ENCODE results near the gene MTPN. TPM values are rescaled to one million over a fixed set of nuclear protein-coding genes. Genes with fewer than 3 reads are reported as not detected.

Gene MTPN
- total and polyA plus RNA-seq, 10 of the 15 experiments (the other 5 are each of a cell fraction or from before 2014, with no cell fraction given): 38.7 to 146 (median 85.4) TPM

- intact Hi-C loops (cut with micrococcal nuclease; ENCODE audit: unreplicated experiment): no loop called here
- RAD21 ChIA-PET (ENCODE audit: unreplicated experiment): interaction anchor here (1.1 to 1.5 kb wide), 2 partner anchors 13 to 19 kb away, joined by 4 read pairs; no protein-coding TSS in a partner anchor
- DNase-seq (ENCODE audit: low read depth, low spot score) (no peak), FAIRE-seq (no peak), ATAC-seq (no peak)
- H4K20me1 ChIP-seq (ENCODE audit: control insufficient read depth, insufficient read depth): no peaks in the 10 kb centered on the region
- 100% methylated on average over 2 of the region's 2 CpGs for WGBS (ENCODE audit: insufficient coverage, insufficient replicate concordance, low lambda C conversion rate, missing lambda C conversion rate)
- CTCF ChIA-PET: interaction anchor here (1.1 to 1.4 kb wide), 2 partner anchors 8 to 56 kb away, joined by 3 read pairs; no protein-coding TSS in a partner anchor
- no peak overlapping the region for H3K4me2 ChIP-seq (ENCODE audit: control insufficient read depth, insufficient read depth)
- no peak overlapping the region for H3K9ac ChIP-seq (ENCODE audit: control insufficient read depth, insufficient read depth, low read length)
- POLR2A ChIA-PET: interaction anchor here (0.8 to 1.7 kb wide), 3 partner anchors 11 to 16 kb away, joined by 3 to 4 read pairs (median 4); no protein-coding TSS in a partner anchor
- in situ Hi-C loops (cut with MboI): loop anchor here (25.0 kb wide), 1 partner anchor 964 kb away; the partner anchor contains the start of gene AGBL3
- H2AFZ ChIP-seq (ENCODE audit: control insufficient read depth, low read depth, low read length): no peak overlapping the region
- H3K4me1 ChIP-seq (ENCODE audit: control insufficient read depth, insufficient read depth, low read length): no peaks in the 10 kb centered on the region; the same call in 1 of the 2 replicates
- no peak overlapping the region for H3K4me3 ChIP-seq
- H3K27ac ChIP-seq (ENCODE audit: control insufficient read depth, insufficient read depth): no peak overlapping the region
- no peaks in the 10 kb centered on the region for H3K9me3 ChIP-seq (replicated peaks; ENCODE audit: control insufficient read depth, insufficient read depth, low read length)
- SMC1A ChIA-PET (ENCODE audit: uncharacterized antibody, unreplicated experiment): interaction anchor here (1.0 to 5.5 kb wide), 6 partner anchors 9 to 45 kb away, joined by 3 to 24 read pairs (median 4); no protein-coding TSS in a partner anchor
- peaks cover 47% of the 10 kb centered on the region for H3K79me2 ChIP-seq (ENCODE audit: control insufficient read depth, insufficient read depth, low read length)
- peaks cover 4 to 14% of the 10 kb centered on the region in 2 experiments for H3K36me3 ChIP-seq (ENCODE audit: control insufficient read depth in 2 of 2, insufficient read depth in 2 of 2, low read length in 1 of 2)
- BruUV-seq (replicated peaks): no TSS peak
- H3K27me3 ChIP-seq (replicated peaks in 1 of 2; ENCODE audit: control insufficient read depth in 2 of 2, insufficient read depth in 2 of 2, low read length in 1 of 2): no peaks in the 10 kb centered on the region
- TF ChIP-seq CHD4 (IDR thresholded peaks at IDR 0.05): no peak
- TF ChIP-seq ZNF217 (IDR thresholded peaks at IDR 0.05): no peak
- no peak for TF ChIP-seq ZNF592 (IDR thresholded peaks at IDR 0.05)
- TF ChIP-seq, protein P1, sequence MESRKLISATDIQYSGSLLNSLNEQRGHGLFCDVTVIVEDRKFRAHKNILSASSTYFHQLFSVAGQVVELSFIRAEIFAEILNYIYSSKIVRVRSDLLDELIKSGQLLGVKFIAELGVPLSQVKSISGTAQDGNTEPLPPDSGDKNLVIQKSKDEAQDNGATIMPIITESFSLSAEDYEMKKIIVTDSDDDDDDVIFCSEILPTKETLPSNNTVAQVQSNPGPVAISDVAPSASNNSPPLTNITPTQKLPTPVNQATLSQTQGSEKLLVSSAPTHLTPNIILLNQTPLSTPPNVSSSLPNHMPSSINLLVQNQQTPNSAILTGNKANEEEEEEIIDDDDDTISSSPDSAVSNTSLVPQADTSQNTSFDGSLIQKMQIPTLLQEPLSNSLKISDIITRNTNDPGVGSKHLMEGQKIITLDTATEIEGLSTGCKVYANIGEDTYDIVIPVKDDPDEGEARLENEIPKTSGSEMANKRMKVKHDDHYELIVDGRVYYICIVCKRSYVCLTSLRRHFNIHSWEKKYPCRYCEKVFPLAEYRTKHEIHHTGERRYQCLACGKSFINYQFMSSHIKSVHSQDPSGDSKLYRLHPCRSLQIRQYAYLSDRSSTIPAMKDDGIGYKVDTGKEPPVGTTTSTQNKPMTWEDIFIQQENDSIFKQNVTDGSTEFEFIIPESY (IDR thresholded peaks at IDR 0.05): no peak
- TF ChIP-seq MYC (IDR thresholded peaks at IDR 0.05; ENCODE audit: insufficient read depth, insufficient read length, insufficient replicate concordance, low read length, severe bottlenecking): no peak
- TF ChIP-seq SMARCA5 (IDR thresholded peaks at IDR 0.05): no peak
- no peak for TF ChIP-seq SUZ12 (IDR thresholded peaks at IDR 0.05; ENCODE audit: unreplicated experiment)
- no peak for TF ChIP-seq PAX5 (IDR thresholded peaks at IDR 0.05; ENCODE audit: borderline replicate concordance, low read depth, low read length)
- TF ChIP-seq CREM (IDR thresholded peaks at IDR 0.05; ENCODE audit: low read depth): no peak
- TF ChIP-seq, protein P2, sequence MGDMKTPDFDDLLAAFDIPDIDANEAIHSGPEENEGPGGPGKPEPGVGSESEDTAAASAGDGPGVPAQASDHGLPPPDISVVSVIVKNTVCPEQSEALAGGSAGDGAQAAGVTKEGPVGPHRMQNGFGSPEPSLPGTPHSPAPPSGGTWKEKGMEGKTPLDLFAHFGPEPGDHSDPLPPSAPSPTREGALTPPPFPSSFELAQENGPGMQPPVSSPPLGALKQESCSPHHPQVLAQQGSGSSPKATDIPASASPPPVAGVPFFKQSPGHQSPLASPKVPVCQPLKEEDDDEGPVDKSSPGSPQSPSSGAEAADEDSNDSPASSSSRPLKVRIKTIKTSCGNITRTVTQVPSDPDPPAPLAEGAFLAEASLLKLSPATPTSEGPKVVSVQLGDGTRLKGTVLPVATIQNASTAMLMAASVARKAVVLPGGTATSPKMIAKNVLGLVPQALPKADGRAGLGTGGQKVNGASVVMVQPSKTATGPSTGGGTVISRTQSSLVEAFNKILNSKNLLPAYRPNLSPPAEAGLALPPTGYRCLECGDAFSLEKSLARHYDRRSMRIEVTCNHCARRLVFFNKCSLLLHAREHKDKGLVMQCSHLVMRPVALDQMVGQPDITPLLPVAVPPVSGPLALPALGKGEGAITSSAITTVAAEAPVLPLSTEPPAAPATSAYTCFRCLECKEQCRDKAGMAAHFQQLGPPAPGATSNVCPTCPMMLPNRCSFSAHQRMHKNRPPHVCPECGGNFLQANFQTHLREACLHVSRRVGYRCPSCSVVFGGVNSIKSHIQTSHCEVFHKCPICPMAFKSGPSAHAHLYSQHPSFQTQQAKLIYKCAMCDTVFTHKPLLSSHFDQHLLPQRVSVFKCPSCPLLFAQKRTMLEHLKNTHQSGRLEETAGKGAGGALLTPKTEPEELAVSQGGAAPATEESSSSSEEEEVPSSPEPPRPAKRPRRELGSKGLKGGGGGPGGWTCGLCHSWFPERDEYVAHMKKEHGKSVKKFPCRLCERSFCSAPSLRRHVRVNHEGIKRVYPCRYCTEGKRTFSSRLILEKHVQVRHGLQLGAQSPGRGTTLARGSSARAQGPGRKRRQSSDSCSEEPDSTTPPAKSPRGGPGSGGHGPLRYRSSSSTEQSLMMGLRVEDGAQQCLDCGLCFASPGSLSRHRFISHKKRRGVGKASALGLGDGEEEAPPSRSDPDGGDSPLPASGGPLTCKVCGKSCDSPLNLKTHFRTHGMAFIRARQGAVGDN (IDR thresholded peaks at IDR 0.05): no peak
- TF ChIP-seq CHD1 (IDR thresholded peaks at IDR 0.05; ENCODE audit: low read depth, low read length): no peak
- no peak for TF ChIP-seq CREB1 (IDR thresholded peaks at IDR 0.05; ENCODE audit: low read depth)
- TF ChIP-seq HSF1 (IDR thresholded peaks at IDR 0.05; ENCODE audit: low read depth, low read length): no peak
Observed at GRCh38 chr7:135950972-135951371, 26.2 kb downstream of the MTPN start.

Data from GM12878 (cell line).